ENCODE results near the gene TUBGCP3.
A peak's percentile ranks its signal among the peaks of the same experiment; 100 is the strongest.

TUBGCP3 gene

GRCh38 chr13:112617754-112618375 is 29.9 kb upstream of the TUBGCP3 start:
- DNase-seq (ENCODE audit: low read depth in 2 of 2) = no peak

- no peak for DNase-seq (ENCODE audit: low read depth in 2 of 2)
Measured at GRCh38 chr13:112616586-112617362, 28.8 kb upstream of the TUBGCP3 start.

DNA sequence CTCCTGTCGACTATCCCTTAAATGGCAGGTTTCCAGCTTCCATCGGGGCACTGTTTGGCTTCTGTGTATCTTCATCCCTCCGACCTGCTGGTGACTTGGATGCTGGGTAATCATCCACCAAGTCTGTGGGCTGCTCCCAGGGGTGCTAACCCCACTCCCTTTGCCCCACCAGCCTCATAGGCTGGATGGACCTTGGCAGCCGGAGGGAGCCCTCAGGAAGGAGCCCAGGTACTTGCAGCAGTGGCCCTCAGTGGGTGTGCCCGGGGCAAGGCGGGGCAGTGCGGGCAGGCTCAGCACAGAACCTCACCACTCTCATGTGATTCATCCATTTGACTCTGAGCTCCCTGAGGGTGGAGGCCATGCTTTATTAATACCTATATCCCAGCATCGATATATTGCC is 27.4 kb upstream of the TUBGCP3 start:
- no peak for DNase-seq (ENCODE audit: low read depth in 2 of 2)

DNA sequence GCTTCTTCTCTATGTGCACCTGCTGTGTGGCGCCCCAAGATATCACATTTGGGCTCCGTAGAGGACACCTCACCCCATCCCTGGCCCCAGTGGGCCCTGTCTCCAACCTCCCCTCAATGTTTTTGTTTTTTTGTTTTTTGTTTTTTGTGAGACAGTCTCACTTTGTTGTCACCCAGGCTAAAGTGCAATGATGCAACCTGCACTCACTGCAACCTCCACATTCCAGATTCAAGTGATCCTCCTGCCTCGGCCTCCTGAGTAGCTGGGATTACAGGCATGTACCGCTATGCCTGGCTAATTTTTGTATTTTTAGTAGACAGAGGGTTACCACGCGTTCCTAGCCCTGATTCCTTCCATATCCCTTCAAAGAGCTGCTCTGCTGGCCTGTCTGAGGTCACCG is 26.9 kb upstream of the TUBGCP3 start:
- no peak for DNase-seq (ENCODE audit: low read depth in 2 of 2)

- no peak for DNase-seq (ENCODE audit: low read depth in 2 of 2)
Measured at GRCh38 chr13:112608212-112608611, 20.3 kb upstream of the TUBGCP3 start.

GRCh38 chr13:112606109-112607001 is 18.4 kb upstream of the TUBGCP3 start:
- peak; percentile 66 to 67 for DNase-seq (ENCODE audit: low read depth in 2 of 2)

DNA sequence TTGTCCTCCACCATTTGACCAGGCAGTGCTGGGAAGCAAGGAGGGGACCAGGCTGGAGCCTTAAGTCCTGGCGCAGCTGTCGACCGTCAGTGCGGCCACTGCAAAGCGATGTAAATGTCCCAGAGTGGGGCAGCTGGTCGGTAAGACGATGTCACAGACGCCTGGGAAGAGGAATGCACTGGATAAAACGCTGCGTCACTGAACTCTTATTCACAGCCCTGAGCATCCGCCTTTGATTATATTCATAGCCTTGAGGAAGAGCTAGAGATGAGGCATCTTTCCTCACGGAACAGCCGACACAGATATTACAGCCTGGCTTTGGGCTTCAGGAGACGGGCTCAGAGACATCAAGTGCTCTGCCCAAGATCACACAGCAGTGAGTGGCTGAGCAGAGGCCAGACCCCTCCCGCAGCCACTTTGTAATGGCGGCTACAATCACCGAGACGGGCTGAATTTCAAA is 17.6 kb upstream of the TUBGCP3 start:
- DNase-seq (ENCODE audit: low read depth in 2 of 2) = no peak

- DNase-seq (ENCODE audit: low read depth in 2 of 2) = no peak
Measured at GRCh38 chr13:112603641-112604225, 15.8 kb upstream of the TUBGCP3 start.

DNA sequence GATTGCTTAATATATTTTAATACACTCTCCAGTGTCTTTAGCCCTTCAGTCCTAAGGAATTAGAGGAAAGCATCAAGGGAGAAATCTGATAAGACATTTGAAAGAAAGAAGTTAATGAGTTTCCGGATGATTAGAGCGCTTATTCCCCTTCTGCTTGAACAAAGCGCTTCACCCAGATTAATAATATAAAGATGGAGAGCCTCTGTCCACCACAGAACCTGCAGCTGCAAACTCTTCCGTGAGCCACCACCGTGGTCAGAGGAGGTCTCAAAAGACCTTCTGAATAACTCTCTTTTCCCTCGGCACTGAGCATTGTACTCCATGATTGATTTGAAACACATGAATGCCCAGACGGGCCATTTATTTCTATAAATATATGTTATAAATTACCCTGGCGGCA is 14.2 kb upstream of the TUBGCP3 start:
- no peak for DNase-seq (ENCODE audit: low read depth in 2 of 2)

- DNase-seq (ENCODE audit: low read depth in 2 of 2) = no peak
Measured at GRCh38 chr13:112601371-112601770, 13.4 kb upstream of the TUBGCP3 start.

DNA sequence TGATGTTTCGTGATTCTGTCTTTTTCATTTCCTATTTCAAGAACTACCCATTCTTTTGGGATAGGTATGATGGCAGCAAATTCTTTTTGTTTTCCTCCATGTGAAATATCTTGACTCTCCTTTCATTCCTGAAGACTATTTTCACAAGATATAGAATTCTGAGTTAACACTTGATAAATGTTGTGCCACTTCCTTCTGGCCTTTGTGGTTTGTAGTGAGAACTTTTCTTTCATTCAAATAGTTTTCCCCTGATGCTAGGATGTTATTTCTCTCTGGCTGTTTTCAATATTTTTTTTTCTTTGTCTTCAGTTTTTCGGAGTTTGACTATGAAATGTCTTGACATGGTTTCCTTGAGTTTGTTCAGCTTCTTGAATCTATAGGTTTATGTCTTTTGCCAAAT is 8.3 kb upstream of the TUBGCP3 start:
- DNase-seq (ENCODE audit: low read depth in 2 of 2) = no peak

GRCh38 chr13:112592647-112593046 is 4.7 kb upstream of the TUBGCP3 start:
- DNase-seq (ENCODE audit: low read depth in 2 of 2) = no peak

DNA sequence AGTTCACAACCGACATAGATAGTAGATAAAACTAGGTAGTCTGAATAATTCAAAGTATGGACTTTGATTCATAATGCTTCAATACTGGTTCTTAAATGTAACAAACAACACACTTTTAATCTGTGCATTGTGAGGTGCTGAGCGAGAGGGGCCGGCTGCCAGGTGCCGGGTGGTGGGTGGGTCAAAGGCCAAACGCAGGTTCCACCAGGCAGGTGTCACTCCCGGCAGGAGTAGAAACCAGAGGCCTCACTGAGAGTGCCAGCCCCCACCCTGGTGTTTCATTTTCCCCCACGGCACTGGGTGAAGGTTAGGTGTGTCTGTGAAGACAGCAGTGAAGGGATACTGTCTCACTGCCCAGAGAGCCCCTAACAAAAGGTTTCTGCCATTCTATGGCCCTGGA is 4.2 kb upstream of the TUBGCP3 start:
- DNase-seq (ENCODE audit: low read depth in 2 of 2) = no peak

DNA sequence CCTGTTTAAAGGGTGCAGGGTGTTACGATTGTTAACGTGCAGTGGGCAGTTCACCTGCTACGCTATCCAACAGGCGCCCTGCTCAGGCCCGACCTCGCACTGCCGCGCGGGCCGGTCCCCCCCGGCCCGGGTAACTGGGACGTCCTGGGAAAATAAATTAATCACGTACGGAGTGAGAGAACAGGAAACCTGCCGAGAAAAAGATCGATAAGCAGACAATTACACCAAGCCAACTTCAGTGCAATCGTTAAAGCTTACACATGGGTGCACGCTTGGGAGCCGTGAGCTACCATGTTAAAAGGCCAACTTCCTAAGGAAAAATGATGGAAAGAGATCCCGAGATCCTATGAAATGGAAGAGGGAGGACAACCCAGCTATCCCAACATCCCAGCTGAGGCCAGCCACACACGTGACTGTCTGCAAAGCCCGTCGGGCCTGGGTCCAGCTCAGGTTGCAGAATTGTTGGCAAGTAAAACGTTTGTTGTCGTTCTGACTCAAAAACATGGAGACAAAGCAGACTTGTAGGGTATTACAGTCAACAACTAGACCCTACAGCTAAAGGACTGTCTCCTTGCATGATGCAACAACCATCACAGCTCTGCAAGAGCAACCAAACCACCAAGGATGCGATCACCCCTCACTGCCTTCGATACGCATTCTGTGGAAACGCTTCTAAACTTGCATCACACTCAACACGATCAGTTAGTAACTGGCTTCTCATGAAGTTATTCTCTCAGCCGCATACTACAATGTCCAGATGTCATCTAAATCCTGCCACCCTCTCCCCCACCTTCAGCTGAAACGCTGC is 741 bp upstream of the TUBGCP3 start:
- no peak for DNase-seq (ENCODE audit: low read depth in 2 of 2)

DNA sequence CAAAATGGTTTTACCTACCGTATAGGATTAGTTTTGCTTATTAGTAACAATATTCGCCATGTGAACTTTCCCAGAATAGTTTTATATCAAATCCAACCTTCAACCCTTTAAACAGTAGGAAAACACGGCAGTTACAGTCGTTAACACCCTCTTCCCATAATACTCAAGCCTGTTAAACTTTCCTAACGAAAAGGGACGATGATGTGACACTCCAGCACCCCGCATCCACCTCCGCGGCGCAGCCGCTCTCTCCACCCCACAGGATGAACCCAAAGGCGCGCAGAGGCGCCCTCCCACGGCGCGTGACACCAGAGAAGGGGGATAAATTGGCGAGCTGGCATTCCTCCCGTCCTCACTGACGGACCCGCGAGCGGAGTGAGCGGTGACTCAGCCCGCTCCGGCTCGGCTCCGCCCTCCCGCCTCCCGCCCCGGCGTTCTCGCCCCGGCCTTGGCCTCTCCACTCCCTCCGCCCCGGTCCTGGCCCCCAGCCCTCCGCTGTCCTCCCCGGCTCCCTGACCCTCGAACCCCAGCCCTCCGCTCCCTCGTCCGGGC is 665 bp downstream of the TUBGCP3 start:
- DNase-seq (ENCODE audit: low read depth in 2 of 2) = peak; percentile 66 to 71

DNA sequence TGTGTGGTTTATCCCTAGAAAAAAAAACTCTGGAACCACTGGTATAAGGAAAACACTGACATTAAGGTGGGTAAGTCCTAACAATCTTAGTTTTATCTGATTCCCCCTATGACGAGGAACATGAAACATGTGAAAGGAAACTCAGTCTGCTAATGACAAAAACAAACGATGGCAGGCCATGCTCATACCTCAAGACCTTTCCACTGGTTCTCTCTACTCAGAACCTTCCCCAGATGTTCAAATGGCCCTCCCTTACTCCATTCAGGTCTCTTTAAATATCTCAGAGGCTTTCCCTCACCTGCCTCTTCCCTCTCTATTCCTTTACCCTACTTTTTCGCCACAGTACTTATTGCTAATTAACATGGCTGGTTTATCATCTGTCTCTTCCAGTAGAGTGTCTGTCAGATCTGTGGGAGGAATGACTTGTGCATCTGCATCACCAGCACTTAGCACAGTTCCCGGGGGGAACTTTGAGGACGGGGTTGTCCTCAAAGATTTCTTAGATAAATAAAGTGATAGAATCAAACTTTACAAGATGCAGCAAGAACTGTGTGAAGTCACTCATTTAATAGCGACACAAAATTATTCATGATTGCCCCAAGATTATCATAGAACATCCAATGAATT is 1.5 kb downstream of the TUBGCP3 start:
- no peak for DNase-seq (ENCODE audit: low read depth in 2 of 2)

DNA sequence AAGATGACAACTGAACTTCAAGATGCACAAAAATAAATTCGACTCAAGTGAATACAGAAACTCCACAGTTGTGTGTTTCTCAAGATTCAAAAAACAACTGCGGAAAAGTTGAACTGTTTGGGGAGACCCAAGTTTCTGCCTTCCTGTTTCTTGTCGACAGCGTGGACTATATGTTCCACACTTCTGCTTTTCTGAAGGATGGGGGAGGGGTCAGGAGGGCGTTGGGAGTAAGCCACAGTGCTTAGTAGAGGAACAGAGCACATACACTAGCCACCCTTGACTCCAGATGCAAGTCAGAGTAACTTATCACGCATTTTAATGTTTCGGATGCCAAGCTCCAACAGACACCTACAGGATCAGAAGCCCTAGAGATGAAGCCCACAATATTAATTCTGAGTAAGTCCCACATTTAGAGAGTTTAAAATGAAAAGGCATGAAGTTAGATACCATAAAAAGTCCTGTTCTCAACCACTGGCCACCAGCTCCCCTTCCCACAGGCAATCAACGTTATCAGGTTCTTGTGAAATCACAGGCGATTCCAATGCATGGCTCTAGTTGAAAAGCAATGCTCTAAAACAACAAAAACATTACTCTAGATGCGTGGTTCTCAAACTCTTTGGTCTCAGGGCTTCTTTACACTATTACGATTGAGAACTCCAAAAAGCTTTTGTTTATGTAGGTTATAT is 4.2 kb downstream of the TUBGCP3 start:
- no peak for DNase-seq (ENCODE audit: low read depth in 2 of 2)

GRCh38 chr13:112582263-112582662 is 5.7 kb downstream of the TUBGCP3 start:
- no peak for DNase-seq (ENCODE audit: low read depth in 2 of 2)

- DNase-seq (ENCODE audit: low read depth in 2 of 2) = no peak
Measured at GRCh38 chr13:112580912-112581311, 7.0 kb downstream of the TUBGCP3 start.

- DNase-seq (ENCODE audit: low read depth in 2 of 2) = no peak
Measured at GRCh38 chr13:112580211-112580610, 7.7 kb downstream of the TUBGCP3 start.
